OCI-LY7 (cell line): ENCODE data around the gene ZNF616. TPM values are rescaled to one million over a fixed set of nuclear protein-coding genes. Genes with fewer than 3 reads are reported as not detected.

ENCODE experiments used
- BruUV-seq: library from RNA; stranded (reverse); fragments of 400-500 nt; replicated peaks from 2 replicates; lab custom pipeline; 2021; lab: Mats Ljungman, UMichigan
- CTCF ChIA-PET: fragments of 300-600 bp; sonication (Branson Sonifier 250); formaldehyde crosslinking; loops from one replicate; lab custom pipeline; 2022; ENCODE audit warnings: antibody characterized with exemption; ENCODE audit not compliant: unreplicated experiment; lab: Charles Lee
- POLR2A ChIA-PET: fragments of 300-600 bp; sonication (Branson Sonifier 250); formaldehyde crosslinking; loops from one replicate; lab custom pipeline; 2022; ENCODE audit warnings: antibody characterized with exemption; lab: Charles Lee
- DNase-seq: peaks from one replicate; pipeline ENCODE4 v3.0.0-alpha.2; 2015; ENCODE audit warnings: low spot score
- H2AFZ ChIP-seq: fragments of 200-600 bp; sonication (generic), shearing (Covaris generic); 2 replicates; pipeline ENCODE4 v1.6.1; 2014; ENCODE audit warnings: mild to moderate bottlenecking, antibody characterized with exemption, low read length, moderate library complexity
- H3K27ac ChIP-seq: fragments of 200-600 bp; sonication (generic); 2 replicates; pipeline ENCODE4 v1.5.1; 2014; ENCODE audit warnings: mixed run types, low read depth, mild to moderate bottlenecking, moderate library complexity, low read length, inconsistent platforms; ENCODE audit not compliant: poor library complexity, severe bottlenecking
- H3K36me3 ChIP-seq: fragments of 200-600 bp; sonication (generic); 2 replicates; pipeline ENCODE4 v1.6.1; 2014; ENCODE audit warnings: mild to moderate bottlenecking, antibody characterized with exemption, low read length, moderate library complexity, mixed read lengths; ENCODE audit not compliant: insufficient read depth
- H3K4me1 ChIP-seq: fragments of 200-600 bp; sonication (generic); 2 replicates; pipeline ENCODE4 v1.5.1; 2014; ENCODE audit warnings: mild to moderate bottlenecking, low read length; ENCODE audit not compliant: insufficient read depth, poor library complexity, severe bottlenecking
- H3K4me2 ChIP-seq: fragments of 200-600 bp; sonication (generic); 2 replicates; pipeline ENCODE4 v1.6.1; 2014; ENCODE audit warnings: mild to moderate bottlenecking, low read length
- H3K4me3 ChIP-seq: fragments of 200-600 bp; sonication (generic); 2 replicates; pipeline ENCODE4 v1.5.1; 2014; ENCODE audit warnings: mild to moderate bottlenecking, low read depth, low read length; ENCODE audit not compliant: poor library complexity, severe bottlenecking
- H3K79me2 ChIP-seq: fragments of 200-600 bp; sonication (generic); 2 replicates; pipeline ENCODE4 v1.6.1; 2016; ENCODE audit warnings: low read depth, mild to moderate bottlenecking, low read length, moderate library complexity, mixed read lengths; ENCODE audit not compliant: insufficient read depth
- H3K9me2 ChIP-seq: fragments of 200-600 bp; sonication (generic); 2 replicates; pipeline ENCODE4 v1.6.1; 2016; ENCODE audit warnings: mild to moderate bottlenecking, low read length, mixed read lengths; ENCODE audit not compliant: insufficient read depth
- H3K9me3 ChIP-seq: fragments of 200-600 bp; sonication (generic); 2 replicates; pipeline ENCODE4 v1.6.1; 2014; ENCODE audit warnings: mild to moderate bottlenecking, mixed run types, low read length, mixed read lengths
- H4K20me1 ChIP-seq: fragments of 200-600 bp; sonication (generic); 2 replicates; pipeline ENCODE4 v1.6.1; 2014; ENCODE audit warnings: mild to moderate bottlenecking, antibody characterized with exemption, low read length, moderate library complexity, mixed read lengths; ENCODE audit not compliant: insufficient read depth
- EZH2phosphoT487 ChIP-seq: fragments of 200-600 bp; sonication (generic); IDR thresholded peaks from 2 replicates; pipeline ENCODE4 v1.6.1; 2018; ENCODE audit warnings: low read depth, borderline replicate concordance, mild to moderate bottlenecking, mixed run types, antibody characterized with exemption, low read length, moderate library complexity, mixed read lengths
- intact Hi-C: fragments of 100-400 bp; cut with micrococcal nuclease; formaldehyde crosslinking; loops from one replicate; pipeline ENCODE4 v1.10.0; 2022; ENCODE audit not compliant: unreplicated experiment
- total RNA-seq, 2 experiments: library from RNA; depleted of rRNA in 1 of 2; stranded (reverse); fragments of >200 nt in 1 of 2; shearing (Covaris generic) in 1 of 2; gene quantifications; 2 replicates each; pipeline ENCODE4 v1.2.3, GENCODE V29; 2014 to 2022
- TF ChIP-seq, protein P1 (sequence below): fragments of 200-600 bp; sonication (generic); conservative IDR thresholded peaks from 2 replicates; pipeline ENCODE4 v1.5.1; 2014; ENCODE audit warnings: mild to moderate bottlenecking, antibody characterized with exemption, low read length, moderate library complexity, mixed read lengths

ZNF616 gene
- total RNA-seq, 2 experiments from 2014 or later, result 3.8 to 7.1 TPM

- Histone ChIP-seq H3K4me2 (no peak overlapping the region), H3K36me3 (peaks cover 15% of the 10 kb centered on the region; the same call in 1 of the 2 replicates), H4K20me1 (peaks cover 14% of the 10 kb centered on the region; the same call in 1 of the 2 replicates), H3K79me2 (peaks cover 29% of the 10 kb centered on the region), H3K4me1 (peaks cover 29% of the 10 kb centered on the region), H3K9me2 (no peaks in the 10 kb centered on the region), H3K9me3 (no peaks in the 10 kb centered on the region), H3K27ac (no peak overlapping the region), H3K4me3 (no peak overlapping the region), H2AFZ (no peak overlapping the region)
- intact Hi-C loops, result no loop called here
- TF ChIP-seq, protein P1, sequence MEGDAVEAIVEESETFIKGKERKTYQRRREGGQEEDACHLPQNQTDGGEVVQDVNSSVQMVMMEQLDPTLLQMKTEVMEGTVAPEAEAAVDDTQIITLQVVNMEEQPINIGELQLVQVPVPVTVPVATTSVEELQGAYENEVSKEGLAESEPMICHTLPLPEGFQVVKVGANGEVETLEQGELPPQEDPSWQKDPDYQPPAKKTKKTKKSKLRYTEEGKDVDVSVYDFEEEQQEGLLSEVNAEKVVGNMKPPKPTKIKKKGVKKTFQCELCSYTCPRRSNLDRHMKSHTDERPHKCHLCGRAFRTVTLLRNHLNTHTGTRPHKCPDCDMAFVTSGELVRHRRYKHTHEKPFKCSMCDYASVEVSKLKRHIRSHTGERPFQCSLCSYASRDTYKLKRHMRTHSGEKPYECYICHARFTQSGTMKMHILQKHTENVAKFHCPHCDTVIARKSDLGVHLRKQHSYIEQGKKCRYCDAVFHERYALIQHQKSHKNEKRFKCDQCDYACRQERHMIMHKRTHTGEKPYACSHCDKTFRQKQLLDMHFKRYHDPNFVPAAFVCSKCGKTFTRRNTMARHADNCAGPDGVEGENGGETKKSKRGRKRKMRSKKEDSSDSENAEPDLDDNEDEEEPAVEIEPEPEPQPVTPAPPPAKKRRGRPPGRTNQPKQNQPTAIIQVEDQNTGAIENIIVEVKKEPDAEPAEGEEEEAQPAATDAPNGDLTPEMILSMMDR, result no peak
- TF ChIP-seq EZH2phosphoT487, result no peak
- POLR2A ChIA-PET, result interaction anchor here (1.2 kb wide), 1 partner anchor 11 kb away, joined by 3 read pairs; no protein-coding TSS in a partner anchor
- CTCF ChIA-PET, result no interaction called here
- no peak for DNase-seq
- BruUV-seq, result no TSS peak
Observed at GRCh38 chr19:52187407-52187806, 47.7 kb upstream of the ZNF616 start.

DNA sequence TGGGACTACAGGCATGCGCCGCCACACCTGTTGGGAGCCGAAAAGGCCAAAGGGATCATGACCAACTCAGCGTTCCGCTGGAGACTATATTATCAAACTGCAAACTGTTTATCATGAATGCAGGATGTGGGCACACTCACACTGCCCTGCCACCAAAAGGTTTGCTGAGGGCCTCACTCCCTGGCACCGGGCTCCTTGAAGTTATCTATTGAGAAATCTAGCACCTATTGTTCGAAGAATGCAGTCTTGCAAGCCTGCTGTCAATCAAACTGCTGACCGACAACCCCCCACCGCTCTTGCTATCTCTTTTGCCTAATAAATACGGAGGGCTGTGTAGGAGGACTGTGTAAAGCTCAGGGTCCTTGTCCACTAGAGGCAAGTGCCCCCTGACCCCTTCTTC is 36.8 kb upstream of the ZNF616 start:
- H2AFZ ChIP-seq, result no peak overlapping the region
- CTCF ChIA-PET, result no interaction called here

GRCh38 chr19:52172347-52172746 is 32.6 kb upstream of the ZNF616 start:
- CTCF ChIA-PET, result no interaction called here
- H3K79me2 ChIP-seq, result peaks cover 4% of the 10 kb centered on the region; the same call in 1 of the 2 replicates
- H3K9me2 ChIP-seq, result no peaks in the 10 kb centered on the region
- no peaks in the 10 kb centered on the region for H3K9me3 ChIP-seq
- no peak for DNase-seq
- no peaks in the 10 kb centered on the region for H4K20me1 ChIP-seq
- H3K4me2 ChIP-seq, result peak overlapping the region; percentile 86
- BruUV-seq, result no TSS peak
- peak overlapping the region; percentile 89; the same call in 1 of the 2 replicates for H2AFZ ChIP-seq
- H3K36me3 ChIP-seq, result peaks cover 26% of the 10 kb centered on the region
- POLR2A ChIA-PET, result interaction anchor here (1.0 to 1.5 kb wide), 2 partner anchors 13 to 17 kb away, joined by 4 to 10 read pairs; partner anchors contain the start of gene PPP2R1A
- no peak overlapping the region for H3K27ac ChIP-seq
- H3K4me3 ChIP-seq, result peak overlapping the region; percentile 84
- TF ChIP-seq EZH2phosphoT487, result no peak
- TF ChIP-seq, protein P1, result no peak
- intact Hi-C loops, result no loop called here
- peaks cover 17% of the 10 kb centered on the region for H3K4me1 ChIP-seq

More for the DNA sequence above, 36.8 kb upstream of the ZNF616 start:
- no peak for DNase-seq
- Histone ChIP-seq H3K4me2 (no peak overlapping the region), H3K9me2 (no peaks in the 10 kb centered on the region), H3K4me3 (no peak overlapping the region), H3K4me1 (peaks cover 10% of the 10 kb centered on the region), H3K27ac (no peak overlapping the region), H3K36me3 (no peaks in the 10 kb centered on the region), H3K9me3 (no peaks in the 10 kb centered on the region), H4K20me1 (no peaks in the 10 kb centered on the region), H3K79me2 (no peaks in the 10 kb centered on the region)
- no TSS peak for BruUV-seq
- no peak for TF ChIP-seq EZH2phosphoT487
- TF ChIP-seq, protein P1, result no peak
- intact Hi-C loops, result no loop called here
- POLR2A ChIA-PET, result no interaction called here
